ENCODE measurements around the gene MAP7.

MAP7 gene

GRCh38 chr6:136334853-136335252 lies 215.4 kb downstream of the MAP7 start:
- no peak for TF ChIP-seq CTCF (IDR thresholded peaks at IDR 0.05)
- Histone ChIP-seq H3K27ac (no peak overlapping the region), H3K4me3 (no peak overlapping the region)
- no peak for DNase-seq (ENCODE audit: low spot score)

DNA sequence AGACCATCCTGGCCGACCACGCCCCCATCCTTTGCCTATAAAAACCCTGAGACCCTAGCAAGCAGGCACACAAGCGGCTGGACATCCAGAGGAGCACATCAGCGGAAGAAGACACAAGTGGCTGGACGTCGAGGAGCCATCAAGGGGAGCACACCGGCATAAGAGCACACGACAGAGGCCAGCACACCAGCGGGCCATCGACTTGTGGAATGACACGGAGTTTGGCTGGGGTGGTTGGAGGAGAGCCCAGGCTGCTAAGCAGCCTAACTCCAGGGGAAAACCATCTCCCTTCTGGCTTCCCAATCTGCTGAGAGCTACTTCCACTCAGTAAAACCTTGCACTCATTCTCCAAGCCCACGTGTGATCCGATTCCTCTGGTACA lies 215.8 kb downstream of the MAP7 start:
- H3K4me3 ChIP-seq, result no peak overlapping the region
- no peak overlapping the region for H3K27ac ChIP-seq
- TF ChIP-seq CTCF (IDR thresholded peaks at IDR 0.05), result no peak
- no peak for DNase-seq (ENCODE audit: low spot score)

- no peak for DNase-seq (ENCODE audit: low spot score)
- no peak for TF ChIP-seq CTCF (IDR thresholded peaks at IDR 0.05)
- H3K27ac ChIP-seq, result no peak overlapping the region
- H3K4me3 ChIP-seq, result no peak overlapping the region
Observed at GRCh38 chr6:136333824-136334464, 216.3 kb downstream of the MAP7 start.

GRCh38 chr6:136331461-136331860 lies 218.8 kb downstream of the MAP7 start:
- H3K27ac ChIP-seq, result no peak overlapping the region
- DNase-seq (ENCODE audit: low spot score), result no peak
- no peak overlapping the region for H3K4me3 ChIP-seq
- TF ChIP-seq CTCF (IDR thresholded peaks at IDR 0.05), result no peak

DNA sequence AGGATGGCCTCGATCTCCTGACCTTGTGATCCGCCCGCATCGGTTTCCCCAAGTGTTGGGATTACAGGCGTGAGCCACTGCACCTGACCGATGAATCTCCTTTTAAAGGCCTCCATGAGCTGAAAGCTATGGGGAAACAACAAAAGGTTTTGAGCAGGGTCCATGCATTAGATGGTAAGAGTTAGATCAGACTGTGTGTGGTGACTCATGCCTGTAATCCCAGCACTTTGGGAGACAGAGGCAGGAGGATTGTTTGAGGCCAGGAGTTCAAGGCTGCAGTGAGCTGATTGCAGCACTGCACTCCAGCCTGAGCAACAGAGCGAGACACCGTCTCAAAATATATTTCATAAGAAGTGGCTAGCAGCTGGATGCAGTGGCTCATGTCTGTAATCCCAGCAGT lies 219.6 kb downstream of the MAP7 start:
- no peak overlapping the region for H3K27ac ChIP-seq
- no peak for DNase-seq (ENCODE audit: low spot score)
- no peak overlapping the region for H3K4me3 ChIP-seq
- TF ChIP-seq CTCF (IDR thresholded peaks at IDR 0.05), result no peak

DNA sequence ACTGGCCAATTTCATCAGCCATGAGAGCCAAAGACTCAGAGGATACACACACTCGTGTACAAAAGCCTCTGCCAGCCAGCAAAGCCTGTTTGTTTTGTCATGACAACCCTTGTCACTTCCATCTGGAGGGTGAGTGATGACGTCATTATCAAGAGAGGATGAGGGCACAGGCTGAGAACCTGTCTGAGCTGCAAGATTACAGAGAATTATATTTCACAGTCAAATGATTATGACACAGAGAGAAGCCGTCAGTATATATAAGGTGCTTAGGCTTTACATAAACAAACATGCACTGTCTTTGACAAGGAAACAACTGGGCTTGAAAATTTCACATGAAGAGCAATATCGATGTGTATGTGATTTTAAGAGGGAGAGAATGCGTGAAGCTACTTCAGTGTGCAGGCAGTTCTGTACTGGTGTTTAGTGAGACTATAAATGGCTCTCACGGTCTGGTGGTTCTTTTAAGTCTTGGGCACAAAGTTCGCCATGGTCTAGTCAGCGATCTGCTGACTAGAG lies 224.1 kb downstream of the MAP7 start:
- no peak overlapping the region for H3K4me3 ChIP-seq
- H3K27ac ChIP-seq, result no peak overlapping the region
- no peak for DNase-seq (ENCODE audit: low spot score)
- no peak for TF ChIP-seq CTCF (IDR thresholded peaks at IDR 0.05)

DNA sequence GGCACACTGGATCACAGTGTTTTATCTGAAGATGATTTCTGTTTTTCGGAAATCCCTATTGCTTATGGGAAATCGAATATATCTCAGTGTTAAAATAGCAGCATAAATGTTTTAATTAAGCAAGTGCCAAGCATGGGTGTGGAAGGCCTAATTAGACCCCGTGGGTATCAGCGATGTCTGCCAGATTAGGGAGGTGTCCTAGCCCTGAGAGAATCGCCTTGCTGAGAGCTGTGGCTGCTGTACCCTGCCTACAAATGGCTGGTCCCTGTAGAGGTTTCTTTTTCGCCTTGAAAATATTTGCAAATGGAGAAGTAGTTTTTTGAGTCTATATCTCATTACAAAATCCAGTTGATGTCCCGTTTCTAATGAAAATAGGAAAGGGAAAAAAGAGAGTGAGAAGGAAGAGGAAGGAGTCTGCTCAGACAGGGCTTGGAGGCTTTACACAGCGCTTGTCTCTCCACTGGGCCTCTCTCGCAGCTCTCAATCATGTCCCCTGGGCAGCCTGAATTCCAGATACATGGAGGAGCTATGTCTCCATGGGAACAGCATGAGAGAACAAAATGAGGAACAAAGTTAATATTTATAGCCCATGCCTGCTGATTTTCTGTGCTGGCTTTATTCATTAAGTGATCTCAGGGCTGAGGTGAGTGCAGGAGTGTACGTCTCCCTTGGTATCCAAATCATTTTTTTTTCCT lies 225.4 kb downstream of the MAP7 start:
- TF ChIP-seq CTCF (IDR thresholded peaks at IDR 0.05), result no peak
- Histone ChIP-seq H3K27ac (no peak overlapping the region), H3K4me3 (no peak overlapping the region)
- no peak for DNase-seq (ENCODE audit: low spot score)

Data from coronary artery (tissue), 2 donors.